ENCODE results near the gene CCDC87. TPM values are rescaled to one million over a fixed set of nuclear protein-coding genes. Genes with fewer than 3 reads are reported as not detected.
"Not testable (repeated sequence)": the region's sequence is repeated elsewhere in the genome, so short reads cannot be mapped to it uniquely, and the experiment has no call there.

The CCDC87 gene
- total and polyA plus RNA-seq, 4 donors, result 0.14 to 0.17 (median 0.14) TPM; not detected in 1

GRCh38 chr11:66591175-66591574 lies 1.7 kb downstream of the CCDC87 start:
- Histone ChIP-seq H3K27me3 (ENCODE audit: control insufficient read depth in 4 of 4, insufficient read depth in 4 of 4, low read length in 3 of 4) (no peaks in the 10 kb centered on the region), H3K9me3 (ENCODE audit: control insufficient read depth in 4 of 4, low read length in 3 of 4) (no peaks in the 10 kb centered on the region), H3K4me1 (ENCODE audit: control insufficient read depth in 4 of 4, insufficient read depth in 4 of 4, low read length in 3 of 4) (peaks cover 13 to 35% (median 27%) of the 10 kb centered on the region in 4 donors), H3K9ac (ENCODE audit: low read depth in 1 of 2, low read length in 2 of 2) (no peak overlapping the region), H3K36me3 (ENCODE audit: control insufficient read depth in 4 of 4, insufficient read depth in 3 of 4, low read depth in 1 of 4, low read length in 3 of 4) (no peaks in the 10 kb centered on the region), H3K4me3 (ENCODE audit: low read depth in 1 of 3, low read length in 3 of 3) (no peak overlapping the region), H3K27ac (ENCODE audit: low read depth in 1 of 2, low read length in 2 of 2) (no peak overlapping the region)
- 25% methylated on average over 2 of the region's 2 CpGs for WGBS
- TF ChIP-seq GABPA (IDR thresholded peaks at IDR 0.05 in 1 of 2, conservative IDR thresholded peaks at IDR 0.05 in 1 of 2) (no peak), REST (IDR thresholded peaks at IDR 0.05) (no peak), YY1 (IDR thresholded peaks at IDR 0.05) (peak; percentile 24), HNF4A (conservative IDR thresholded peaks at IDR 0.05) (peak; percentile 89 to 93), HNF4G (IDR thresholded peaks at IDR 0.05) (peak; percentile 68), FOXA2 (IDR thresholded peaks at IDR 0.05) (no peak), TAF1 (conservative IDR thresholded peaks at IDR 0.05) (no peak), ZBTB33 (IDR thresholded peaks at IDR 0.05) (no peak), JUND (IDR thresholded peaks at IDR 0.05) (no peak), NR2F2 (IDR thresholded peaks at IDR 0.05) (no peak), CTCF (IDR thresholded peaks at IDR 0.05; ENCODE audit: low read depth, low read length, missing input control) (no peak), SP1 (IDR thresholded peaks at IDR 0.05) (peak; percentile 43), RAD21 (IDR thresholded peaks at IDR 0.05) (peak in 1 of 2 donors; percentile 13), FOXA1 (IDR thresholded peaks at IDR 0.05) (no peak), RXRA (IDR thresholded peaks at IDR 0.05) (peak in 1 of 2 donors; percentile 48)
- DNase-seq (ENCODE audit: low spot score), result no peak

- Histone ChIP-seq H3K27me3 (ENCODE audit: control insufficient read depth in 4 of 4, insufficient read depth in 4 of 4, low read length in 3 of 4) (no peaks in the 10 kb centered on the region), H3K9me3 (ENCODE audit: control insufficient read depth in 4 of 4, low read length in 3 of 4) (no peaks in the 10 kb centered on the region), H3K4me3 (ENCODE audit: low read depth in 1 of 3, low read length in 3 of 3) (no peak overlapping the region), H3K4me1 (ENCODE audit: control insufficient read depth in 4 of 4, insufficient read depth in 4 of 4, low read length in 3 of 4) (peaks cover 13 to 31% (median 24%) of the 10 kb centered on the region in 4 donors), H3K27ac (ENCODE audit: low read depth in 1 of 2, low read length in 2 of 2) (no peak overlapping the region), H3K36me3 (ENCODE audit: control insufficient read depth in 4 of 4, insufficient read depth in 3 of 4, low read depth in 1 of 4, low read length in 3 of 4) (no peaks in the 10 kb centered on the region), H3K9ac (ENCODE audit: low read depth in 1 of 2, low read length in 2 of 2) (no peak overlapping the region)
- no peak for DNase-seq (ENCODE audit: low spot score)
- 96% methylated on average over 7 of the region's 7 CpGs for WGBS
- TF ChIP-seq REST (IDR thresholded peaks at IDR 0.05) (no peak), YY1 (IDR thresholded peaks at IDR 0.05) (no peak)
These were observed 2.7 kb downstream of the CCDC87 start for GRCh38 chr11:66589996-66590675.

GRCh38 chr11:66589315-66589714 lies 3.5 kb downstream of the CCDC87 start:
- DNase-seq (ENCODE audit: low spot score); H3K36me3 ChIP-seq (ENCODE audit: control insufficient read depth in 4 of 4, insufficient read depth in 3 of 4, low read depth in 1 of 4, low read length in 3 of 4); H3K4me3 ChIP-seq (ENCODE audit: low read depth in 1 of 3, low read length in 3 of 3); H3K9ac ChIP-seq (ENCODE audit: low read depth in 1 of 2, low read length in 2 of 2); H3K27me3 ChIP-seq (ENCODE audit: control insufficient read depth in 4 of 4, insufficient read depth in 4 of 4, low read length in 3 of 4); H3K9me3 ChIP-seq (ENCODE audit: control insufficient read depth in 4 of 4, low read length in 3 of 4); H3K27ac ChIP-seq (ENCODE audit: low read depth in 1 of 2, low read length in 2 of 2): not testable (repeated sequence)
- WGBS, result 84% methylated on average over 2 of the region's 2 CpGs
- H3K4me1 ChIP-seq (ENCODE audit: control insufficient read depth in 4 of 4, insufficient read depth in 4 of 4, low read length in 3 of 4), result peaks cover 10 to 31% (median 20%) of the 10 kb centered on the region in 4 donors

All from liver (tissue), 9 donors.